Measurements from ENCODE around the gene ZNF106.

ZNF106 gene

GRCh38 chr15:42409011-42409410, 81.9 kb downstream of the ZNF106 start:
- no peak for DNase-seq (ENCODE audit: low read depth in 2 of 2, low spot score in 1 of 2)

DNA sequence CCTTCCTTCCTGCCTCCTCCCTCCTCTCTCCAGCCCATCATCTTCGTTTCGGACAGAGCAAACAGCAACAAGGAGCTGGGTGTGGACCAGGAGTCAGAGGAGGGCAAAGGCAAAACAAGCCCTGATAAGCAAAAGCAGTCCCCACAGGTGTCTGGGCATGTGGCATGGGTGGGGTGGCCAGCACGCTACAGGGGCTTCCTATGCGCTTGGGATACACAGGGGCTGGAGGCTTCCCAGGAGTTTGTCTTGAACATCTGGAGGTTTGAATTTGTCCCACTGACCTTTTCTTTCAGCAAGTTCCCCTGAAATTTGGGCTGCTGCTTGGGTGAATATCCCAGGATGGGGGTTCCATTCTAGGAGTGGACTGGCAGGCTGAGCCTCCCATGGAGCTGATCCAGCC, 82.8 kb downstream of the ZNF106 start:
- no peak for DNase-seq (ENCODE audit: low read depth in 2 of 2, low spot score in 1 of 2)

DNA sequence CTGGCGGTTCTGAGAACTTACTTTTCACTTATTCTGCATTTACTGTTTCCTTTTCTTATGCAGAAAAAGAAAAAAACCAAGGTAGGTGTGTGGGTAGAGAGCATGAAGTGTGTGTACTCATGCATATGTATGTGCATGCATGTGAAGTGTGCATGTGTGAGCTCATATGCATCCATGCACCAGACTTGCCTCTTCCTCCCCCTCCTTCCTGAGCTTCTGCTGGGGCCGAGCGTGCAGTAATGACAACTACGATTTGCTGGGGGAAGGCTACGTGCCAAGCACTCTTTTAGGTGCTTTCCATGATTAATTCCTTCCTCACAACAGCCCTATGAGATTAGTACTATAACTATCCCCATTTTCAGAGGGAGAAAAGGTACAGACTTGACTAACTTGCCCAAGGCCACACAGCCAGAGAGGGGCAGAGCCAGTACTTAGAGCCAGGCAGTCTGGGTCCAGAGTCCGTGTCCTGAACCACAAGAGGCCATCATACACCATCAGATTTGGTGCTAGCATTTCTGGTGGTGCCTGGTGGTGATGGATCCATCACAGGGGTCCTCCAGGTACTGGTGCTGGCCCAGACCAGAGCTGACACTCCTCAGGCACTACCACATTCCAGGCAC, 85.0 kb downstream of the ZNF106 start:
- no peak for DNase-seq (ENCODE audit: low read depth in 2 of 2, low spot score in 1 of 2)

- no peak for DNase-seq (ENCODE audit: low read depth in 2 of 2, low spot score in 1 of 2)
Observed at GRCh38 chr15:42404461-42405235, 86.3 kb downstream of the ZNF106 start.

DNA sequence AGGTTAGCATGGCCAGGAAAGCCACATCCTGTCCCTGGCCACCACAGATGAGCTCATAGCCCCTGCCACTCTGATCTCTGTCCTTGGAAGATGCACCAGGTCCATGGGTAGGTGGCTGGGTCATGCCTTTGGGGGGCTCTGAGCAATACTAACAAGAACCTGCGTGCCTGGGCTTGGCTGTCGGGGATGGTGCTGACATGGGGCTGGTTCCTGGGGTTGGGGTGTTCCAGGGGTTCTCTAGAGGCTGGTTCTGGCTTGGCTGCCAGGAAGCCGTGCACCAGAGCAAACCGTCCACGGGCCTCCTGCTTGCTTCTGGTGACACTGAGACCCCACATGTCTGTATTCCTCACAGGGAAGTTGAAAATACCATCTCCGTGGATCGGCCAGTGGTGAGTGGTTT, 87.6 kb downstream of the ZNF106 start:
- no peak for DNase-seq (ENCODE audit: low read depth in 2 of 2, low spot score in 1 of 2)

DNA sequence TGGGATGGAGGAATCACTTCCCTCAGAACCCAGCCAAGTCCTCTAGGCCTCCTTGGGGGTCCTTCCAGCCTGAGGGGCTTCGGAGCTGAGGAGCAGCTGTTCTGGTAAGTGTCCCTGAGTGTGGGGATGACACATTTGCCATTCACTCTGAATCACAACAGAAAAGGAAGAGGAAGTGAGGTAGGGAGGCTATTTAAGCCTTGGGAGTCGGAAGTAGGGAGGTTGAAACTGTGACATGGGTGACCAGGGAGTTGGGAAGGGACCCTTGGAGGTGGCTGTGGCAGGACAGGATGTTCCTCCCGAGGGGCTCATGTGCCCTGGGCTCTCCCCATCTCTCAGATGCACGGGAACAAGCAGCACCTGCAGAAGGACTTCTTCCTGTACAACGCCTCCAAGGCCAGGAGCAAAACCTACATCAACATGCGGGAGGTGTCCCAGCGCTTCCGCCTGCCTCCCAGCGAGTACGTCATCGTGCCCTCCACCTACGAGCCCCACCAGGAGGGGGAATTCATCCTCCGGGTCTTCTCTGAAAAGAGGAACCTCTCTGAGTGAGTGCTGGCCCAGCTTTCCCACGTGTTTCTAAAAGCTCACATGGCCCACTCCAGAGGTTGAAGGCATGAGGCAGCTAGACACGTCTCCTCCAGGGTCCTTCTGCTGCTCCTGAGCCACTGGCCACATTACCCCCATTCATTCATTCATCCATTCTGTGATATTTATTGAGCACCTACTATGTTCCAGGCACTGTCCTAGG, 88.3 kb downstream of the ZNF106 start:
- no peak for DNase-seq (ENCODE audit: low read depth in 2 of 2, low spot score in 1 of 2)

DNA sequence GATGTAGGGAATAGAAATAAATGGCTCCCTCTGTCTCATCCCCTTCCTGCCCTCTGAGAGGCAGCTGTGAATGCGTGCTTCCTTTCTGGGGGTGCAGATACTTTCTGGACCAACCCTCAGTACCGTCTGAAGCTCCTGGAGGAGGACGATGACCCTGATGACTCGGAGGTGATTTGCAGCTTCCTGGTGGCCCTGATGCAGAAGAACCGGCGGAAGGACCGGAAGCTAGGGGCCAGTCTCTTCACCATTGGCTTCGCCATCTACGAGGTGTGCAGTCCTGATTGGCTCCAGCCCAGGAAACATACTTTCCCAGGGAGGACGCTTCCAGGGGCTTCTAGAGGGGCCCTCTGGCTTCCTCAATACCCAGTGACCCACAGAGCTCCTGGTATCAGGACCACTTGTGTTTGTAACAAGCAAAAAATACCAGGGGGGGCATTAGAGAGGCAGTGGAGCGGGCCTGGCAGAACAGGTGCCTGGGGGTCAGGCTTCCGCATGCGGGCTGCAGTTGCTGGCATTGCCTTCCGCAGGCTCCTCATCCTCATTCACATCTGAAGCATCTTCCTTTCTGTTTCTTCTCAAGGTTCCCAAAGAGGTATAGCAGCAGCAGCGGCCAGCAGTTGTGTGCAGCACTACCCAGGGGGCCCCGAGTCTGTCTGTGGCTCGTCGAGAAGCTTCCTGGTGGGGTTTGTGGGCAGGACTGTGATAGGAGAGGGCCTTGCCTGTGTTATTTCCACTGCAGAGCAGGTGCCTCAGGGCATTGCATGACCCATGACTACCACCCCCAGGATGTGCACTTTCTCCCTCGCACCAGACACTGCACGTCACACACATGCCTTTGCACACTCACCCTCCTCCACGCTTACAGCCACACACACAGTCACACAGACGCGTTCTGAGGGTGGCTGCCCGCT, 89.1 kb downstream of the ZNF106 start:
- DNase-seq (ENCODE audit: low read depth in 2 of 2, low spot score in 1 of 2): peak in 1 of 2 donors; percentile 4

GRCh38 chr15:42395838-42396237, 95.1 kb downstream of the ZNF106 start:
- DNase-seq (ENCODE audit: low read depth in 2 of 2, low spot score in 1 of 2): no peak

DNA sequence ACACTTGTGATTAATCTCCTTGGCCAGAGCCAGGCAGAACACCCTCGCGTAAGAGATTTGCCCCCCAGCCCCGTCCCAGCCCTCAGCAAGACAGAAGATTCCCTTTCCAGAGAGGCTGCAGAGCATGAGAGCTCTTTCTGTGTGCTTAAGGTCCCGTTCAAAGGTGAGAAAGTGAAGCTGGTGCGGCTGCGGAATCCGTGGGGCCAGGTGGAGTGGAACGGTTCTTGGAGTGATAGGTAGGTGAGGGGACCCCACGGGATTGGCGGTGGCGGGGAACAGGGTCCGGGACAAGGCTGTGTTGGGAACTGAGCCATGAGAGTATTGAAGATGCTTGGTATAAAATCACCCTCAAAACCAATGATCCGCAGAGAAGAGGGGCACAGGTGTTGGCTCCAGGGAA, 96.8 kb downstream of the ZNF106 start:
- no peak for DNase-seq (ENCODE audit: low read depth in 2 of 2, low spot score in 1 of 2)

DNA sequence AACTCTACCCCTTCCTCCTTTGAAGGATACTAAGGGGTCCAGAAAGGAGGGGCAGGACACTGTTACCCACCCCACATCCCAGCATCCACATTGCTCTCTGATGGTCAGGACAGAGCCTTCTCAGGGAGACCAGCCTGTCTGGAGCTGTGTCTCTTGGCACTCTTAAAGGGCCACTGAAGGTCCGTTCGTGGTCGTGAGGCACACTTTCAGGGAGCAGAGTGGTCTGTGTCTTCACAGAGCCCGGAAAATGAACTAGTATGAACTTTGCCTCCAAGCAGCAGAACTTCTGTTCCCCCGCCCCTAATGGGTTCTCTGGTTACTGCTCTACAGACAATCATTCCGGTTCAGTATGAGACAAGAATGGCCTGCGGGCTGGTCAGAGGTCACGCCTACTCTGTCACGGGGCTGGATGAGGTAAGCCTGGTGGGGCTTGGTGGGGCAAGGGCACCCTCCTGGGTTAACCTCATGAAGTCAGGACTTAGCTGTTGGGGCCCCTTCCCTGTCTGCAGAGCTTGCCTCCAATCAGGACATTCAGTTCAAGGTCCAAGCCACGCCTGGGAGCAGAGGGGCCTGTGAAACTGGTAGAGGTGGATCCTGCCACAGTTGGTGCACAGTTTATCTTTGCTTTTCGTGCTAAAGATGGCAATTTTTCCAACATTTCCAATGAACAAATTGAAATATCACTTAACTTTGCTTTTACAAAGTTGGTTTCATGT, 98.5 kb downstream of the ZNF106 start:
- DNase-seq (ENCODE audit: low read depth in 2 of 2, low spot score in 1 of 2): no peak

DNA sequence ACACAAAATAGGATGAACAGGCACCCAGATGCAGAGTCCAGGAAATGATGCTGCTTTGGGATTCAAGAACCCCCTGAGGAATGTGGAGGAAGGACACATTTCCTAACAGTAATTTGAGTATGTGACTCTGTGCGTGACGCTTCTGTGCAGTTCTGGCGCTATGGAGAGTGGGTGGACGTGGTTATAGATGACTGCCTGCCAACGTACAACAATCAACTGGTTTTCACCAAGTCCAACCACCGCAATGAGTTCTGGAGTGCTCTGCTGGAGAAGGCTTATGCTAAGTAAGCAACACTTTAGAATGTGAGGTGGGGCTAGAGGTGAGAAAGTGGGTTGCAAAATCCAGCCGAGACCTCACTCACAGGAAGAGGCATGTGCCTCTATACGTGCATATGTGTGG, 103.3 kb downstream of the ZNF106 start:
- DNase-seq (ENCODE audit: low read depth in 2 of 2, low spot score in 1 of 2): no peak

DNA sequence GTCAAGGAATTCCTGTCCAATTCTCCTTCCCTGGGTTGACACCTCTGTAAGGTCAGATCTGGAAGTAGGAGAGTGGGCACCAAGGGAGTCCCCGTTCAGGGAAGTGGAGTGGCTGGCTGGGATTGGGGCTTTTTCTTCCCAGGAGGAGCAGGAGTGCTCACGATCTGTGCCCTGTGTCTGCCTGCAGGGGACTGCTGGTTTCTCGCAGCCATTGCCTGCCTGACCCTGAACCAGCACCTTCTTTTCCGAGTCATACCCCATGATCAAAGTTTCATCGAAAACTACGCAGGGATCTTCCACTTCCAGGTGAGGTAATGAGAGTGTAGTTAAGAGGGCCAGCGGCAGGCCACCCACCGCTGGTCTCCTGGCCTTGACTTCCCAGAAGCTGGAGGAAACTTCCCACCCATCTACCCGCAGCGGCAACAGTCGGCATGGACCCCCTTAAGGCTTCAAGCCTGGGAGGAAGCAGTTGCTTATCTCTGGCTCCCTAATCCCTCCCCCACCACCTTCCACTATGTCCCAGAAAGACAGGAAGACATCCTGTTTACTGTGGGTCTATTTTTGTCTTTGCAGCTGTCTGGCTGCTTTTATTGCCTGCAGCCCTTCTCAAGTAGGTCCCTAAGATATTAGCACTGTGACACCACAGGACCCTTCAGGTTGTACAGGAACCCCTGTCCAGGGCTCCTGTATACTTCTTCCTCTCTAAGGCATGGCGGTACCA, 104.8 kb downstream of the ZNF106 start:
- DNase-seq (ENCODE audit: low read depth in 2 of 2, low spot score in 1 of 2): no peak

GRCh38 chr15:42385206-42385979, 105.5 kb downstream of the ZNF106 start:
- no peak for DNase-seq (ENCODE audit: low read depth in 2 of 2, low spot score in 1 of 2)

GRCh38 chr15:42384597-42384996, 106.3 kb downstream of the ZNF106 start:
- no peak for DNase-seq (ENCODE audit: low read depth in 2 of 2, low spot score in 1 of 2)

GRCh38 chr15:42378011-42378410, 112.9 kb downstream of the ZNF106 start:
- no peak for DNase-seq (ENCODE audit: low read depth in 2 of 2, low spot score in 1 of 2)

DNA sequence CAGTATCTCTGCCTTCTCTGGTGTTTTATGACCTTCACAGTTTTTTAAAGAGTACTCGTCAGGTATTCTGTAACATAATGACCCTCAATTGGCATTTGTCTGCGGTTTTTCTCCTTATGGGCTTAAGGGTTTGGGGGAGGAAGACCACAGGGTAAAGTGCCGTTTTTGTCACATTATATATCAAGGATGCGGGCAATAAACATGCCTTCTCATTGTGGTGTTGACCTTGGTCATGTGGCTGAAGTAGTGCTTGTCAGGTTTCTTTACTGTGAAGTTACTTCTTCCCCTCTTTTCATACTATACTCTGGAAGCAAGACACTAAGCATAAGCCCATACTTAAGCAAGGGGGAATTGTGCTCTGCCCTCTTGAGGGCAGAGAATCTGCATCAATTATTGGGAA, 115.0 kb downstream of the ZNF106 start:
- DNase-seq (ENCODE audit: low read depth in 2 of 2, low spot score in 1 of 2): no peak

DNA sequence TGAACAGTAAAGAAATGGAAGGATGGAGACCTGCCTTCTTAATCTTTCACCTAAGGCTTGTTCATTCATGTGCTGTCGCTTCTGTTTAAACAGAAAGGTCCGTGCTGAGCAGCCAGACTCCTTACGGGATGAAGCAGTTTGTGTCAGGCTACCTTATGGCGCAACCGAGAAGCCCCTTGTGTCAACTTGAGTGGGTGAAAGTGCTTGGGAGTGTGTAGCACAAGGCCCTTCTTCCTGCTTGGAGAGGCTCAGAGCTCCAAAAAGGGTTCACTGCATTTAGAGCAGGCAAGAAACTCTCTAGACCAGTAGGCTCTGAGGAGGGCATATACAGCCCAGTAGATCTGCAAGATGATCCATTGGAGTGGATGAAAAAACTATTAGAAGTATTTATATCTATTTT, 115.7 kb downstream of the ZNF106 start:
- DNase-seq (ENCODE audit: low read depth in 2 of 2, low spot score in 1 of 2): no peak

DNA sequence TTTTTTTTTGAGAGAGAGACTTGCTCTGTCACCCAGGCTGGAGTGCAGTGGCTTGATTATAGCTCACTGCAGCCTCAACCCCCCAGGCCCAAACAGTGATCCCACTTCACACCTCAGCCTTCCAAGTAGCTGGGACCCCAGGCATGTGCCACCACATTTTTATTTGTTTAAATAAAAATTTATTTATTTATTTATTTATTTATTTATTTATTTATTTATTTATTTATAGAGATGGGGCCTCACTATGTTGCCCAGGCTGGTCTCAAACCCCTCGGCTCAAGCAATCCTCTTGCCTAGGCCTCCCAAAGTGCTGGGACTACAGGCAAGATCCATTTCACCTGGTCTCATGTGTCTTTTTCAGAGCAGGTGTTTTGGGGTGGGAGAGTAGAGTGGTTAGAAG, 116.1 kb downstream of the ZNF106 start:
- no peak for DNase-seq (ENCODE audit: low read depth in 2 of 2, low spot score in 1 of 2)

- DNase-seq (ENCODE audit: low read depth in 2 of 2, low spot score in 1 of 2): no peak
Observed at GRCh38 chr15:42373936-42374335, 117.0 kb downstream of the ZNF106 start.

Measured in stimulated activated CD8-positive, alpha-beta memory T cell treated with anti-CD3 and anti-CD28 coated beads, Interleukin-4, amount 100 ng/mL, for 4 hours (primary cell).